H9 (cell line): Measurements from ENCODE around the gene FITM2. TPM values are rescaled to one million over a fixed set of nuclear protein-coding genes. Genes with fewer than 3 reads are reported as not detected.

ENCODE experiments used
- DNase-seq: peaks from one replicate; pipeline ENCODE4 v3.0.0-alpha.2; 2017
- H2AFZ ChIP-seq: one replicate; pipeline ENCODE4 v1.6.1; 2013; ENCODE audit warnings: mild to moderate bottlenecking, low read length, control low read depth, moderate library complexity
- H2AK5ac ChIP-seq: 2 replicates; pipeline ENCODE4 v1.6.1; 2013; ENCODE audit warnings: low read length, control low read depth, mixed read lengths; ENCODE audit not compliant: insufficient read length
- H2BK120ac ChIP-seq: one replicate; pipeline ENCODE4 v1.6.1; 2013; ENCODE audit warnings: low read depth, mild to moderate bottlenecking, low read length, control low read depth, inconsistent platforms; ENCODE audit not compliant: poor library complexity, severe bottlenecking
- H2BK12ac ChIP-seq: 2 replicates; pipeline ENCODE4 v1.6.1; 2013; ENCODE audit warnings: low read length, control low read depth, mixed read lengths, low read depth; ENCODE audit not compliant: insufficient read length
- H2BK15ac ChIP-seq: 2 replicates; pipeline ENCODE4 v1.6.1; 2013; ENCODE audit warnings: low read depth, low read length, control low read depth
- H2BK20ac ChIP-seq: one replicate; pipeline ENCODE4 v1.6.1; 2013; ENCODE audit warnings: low read depth, mild to moderate bottlenecking, low read length, control low read depth, inconsistent platforms; ENCODE audit not compliant: poor library complexity, severe bottlenecking
- H2BK5ac ChIP-seq: 2 replicates; pipeline ENCODE4 v1.6.1; 2013; ENCODE audit warnings: low read length, control low read depth, mixed read lengths; ENCODE audit not compliant: insufficient read length
- H3K14ac ChIP-seq: 2 replicates; pipeline ENCODE4 v1.6.1; 2013; ENCODE audit warnings: low read length, control low read depth; ENCODE audit not compliant: insufficient read depth
- H3K18ac ChIP-seq: 2 replicates; pipeline ENCODE4 v1.6.1; 2013; ENCODE audit warnings: low read depth, mild to moderate bottlenecking, mixed read lengths, low read length, control low read depth; ENCODE audit not compliant: insufficient read length
- H3K23ac ChIP-seq: 2 replicates; pipeline ENCODE4 v1.6.1; 2013; ENCODE audit warnings: low read length, control low read depth, mixed read lengths, low read depth; ENCODE audit not compliant: insufficient read length
- H3K23me2 ChIP-seq: 2 replicates; pipeline ENCODE4 v1.6.1; 2013; ENCODE audit warnings: low read depth, mild to moderate bottlenecking, mixed read lengths, low read length, control low read depth; ENCODE audit not compliant: insufficient read length, poor library complexity, severe bottlenecking
- H3K27ac ChIP-seq: 2 replicates; pipeline ENCODE4 v1.5.1; 2013; ENCODE audit warnings: low read length, control low read depth, mixed read lengths, low read depth; ENCODE audit not compliant: insufficient read length
- H3K27me3 ChIP-seq: 2 replicates; pipeline ENCODE4 v1.6.1; 2013; ENCODE audit warnings: low read length, control low read depth, inconsistent platforms; ENCODE audit not compliant: insufficient read depth
- H3K4ac ChIP-seq: 2 replicates; pipeline ENCODE4 v1.6.1; 2013; ENCODE audit warnings: low read depth, mild to moderate bottlenecking, control low read depth, inconsistent platforms, low read length, moderate library complexity
- H3K4me1 ChIP-seq: 2 replicates; pipeline ENCODE4 v1.6.1; 2013; ENCODE audit warnings: low read length, control low read depth, inconsistent platforms; ENCODE audit not compliant: insufficient read depth
- H3K4me2 ChIP-seq: 2 replicates; pipeline ENCODE4 v1.6.1; 2013; ENCODE audit warnings: low read length, control low read depth, mixed read lengths; ENCODE audit not compliant: insufficient read length, insufficient read depth
- H3K56ac ChIP-seq: 2 replicates; pipeline ENCODE4 v1.6.1; 2013; ENCODE audit warnings: low read depth, mild to moderate bottlenecking, mixed read lengths, low read length, control low read depth; ENCODE audit not compliant: insufficient read length
- H3K79me1 ChIP-seq: 2 replicates; pipeline ENCODE4 v1.6.1; 2013; ENCODE audit warnings: low read depth, mild to moderate bottlenecking, moderate library complexity, low read length, control low read depth, inconsistent platforms; ENCODE audit not compliant: insufficient read depth, poor library complexity, severe bottlenecking
- H3K79me2 ChIP-seq: 2 replicates; pipeline ENCODE4 v1.6.1; 2013; ENCODE audit warnings: low read length, control low read depth, inconsistent platforms; ENCODE audit not compliant: insufficient read depth
- H3K9ac ChIP-seq: 2 replicates; pipeline ENCODE4 v1.6.1; 2013; ENCODE audit warnings: low read length, control low read depth, mixed read lengths; ENCODE audit not compliant: insufficient read length; ENCODE audit errors: extremely low read depth
- H3K9me3 ChIP-seq: one replicate; pipeline ENCODE4 v1.6.1; 2013; ENCODE audit warnings: low read depth, low read length, inconsistent platforms; ENCODE audit not compliant: control insufficient read depth
- H3T11ph ChIP-seq: one replicate; pipeline ENCODE4 v1.6.1; 2013; ENCODE audit warnings: mild to moderate bottlenecking, low read length, control low read depth, inconsistent platforms
- H4K20me1 ChIP-seq: one replicate; pipeline ENCODE4 v1.6.1; 2013; ENCODE audit not compliant: control insufficient read depth, insufficient read length, insufficient read depth
- H4K5ac ChIP-seq: 2 replicates; pipeline ENCODE4 v1.6.1; 2013; ENCODE audit warnings: low read depth, mild to moderate bottlenecking, mixed read lengths, low read length, control low read depth; ENCODE audit not compliant: insufficient read length
- H4K8ac ChIP-seq: replicated peaks from 2 replicates; pipeline ENCODE4 v1.6.1; 2013; ENCODE audit warnings: low read length, control low read depth, mixed read lengths, low read depth; ENCODE audit not compliant: insufficient read length
- H4K91ac ChIP-seq: 2 replicates; pipeline ENCODE4 v1.6.1; 2013; ENCODE audit warnings: low read depth, mild to moderate bottlenecking, moderate library complexity, mixed read lengths, low read length, control low read depth; ENCODE audit not compliant: insufficient read length
- H3K27ac Mint-ChIP-seq, 3 experiments: 2 replicates in 2 of 3; 3 replicates in 1 of 3; pipeline ENCODE4 v1.8.0; 2020 to 2021; ENCODE audit warnings: mixed read lengths in 3 of 3, mild to moderate bottlenecking in 1 of 3, moderate library complexity in 1 of 3
- H3K27me3 Mint-ChIP-seq: 2 replicates; pipeline ENCODE4 v1.8.0; 2021; ENCODE audit warnings: low read depth, mild to moderate bottlenecking, moderate library complexity, mixed read lengths
- H3K36me3 Mint-ChIP-seq, 3 experiments: 2 replicates in 2 of 3; 3 replicates in 1 of 3; pipeline ENCODE4 v1.8.0; 2020 to 2021; ENCODE audit warnings: low read depth in 3 of 3, mixed read lengths in 3 of 3; ENCODE audit not compliant: insufficient read depth in 1 of 3
- H3K4me1 Mint-ChIP-seq, 2 experiments: 2 replicates each; pipeline ENCODE4 v1.8.0; 2020; ENCODE audit warnings: mixed read lengths in 2 of 2
- H3K4me3 Mint-ChIP-seq, 2 experiments: 2 replicates in 1 of 2; 3 replicates in 1 of 2; pipeline ENCODE4 v1.8.0; 2020 to 2021; ENCODE audit warnings: mild to moderate bottlenecking in 2 of 2, mixed read lengths in 2 of 2, moderate library complexity in 1 of 2
- H3K9me3 Mint-ChIP-seq, 2 experiments: 2 replicates in 1 of 2; 3 replicates in 1 of 2; pipeline ENCODE4 v1.8.0; 2020; ENCODE audit warnings: mild to moderate bottlenecking in 2 of 2, mixed read lengths in 2 of 2, moderate library complexity in 1 of 2
- WGBS: extraction: QIAGEN DNeasy Blood & Tissue Kit; methylation state at CpG from one replicate; pipeline ENCODE4 v1.1.7; 2013; ENCODE audit warnings: missing lambda C conversion rate, low lambda C conversion rate, mixed read lengths; ENCODE audit not compliant: insufficient read length; ENCODE audit errors: extremely low coverage; 5-methylcytosine and 5-hydroxymethylcytosine counted together
- total RNA-seq: library from RNA; stranded (reverse); gene quantifications from 2 replicates; pipeline ENCODE4 v1.2.1, GENCODE V29; 2021
- TF ChIP-seq, protein P1 (sequence below): fragments of 200-600 bp; sonication (generic); conservative IDR thresholded peaks from 3 replicates; pipeline ENCODE4 v1.8.0; 2021; ENCODE audit warnings: antibody characterized with exemption, mild to moderate bottlenecking

FITM2 gene
- total RNA-seq, 1 experiment from 2014 or later = 1.7 TPM

DNA sequence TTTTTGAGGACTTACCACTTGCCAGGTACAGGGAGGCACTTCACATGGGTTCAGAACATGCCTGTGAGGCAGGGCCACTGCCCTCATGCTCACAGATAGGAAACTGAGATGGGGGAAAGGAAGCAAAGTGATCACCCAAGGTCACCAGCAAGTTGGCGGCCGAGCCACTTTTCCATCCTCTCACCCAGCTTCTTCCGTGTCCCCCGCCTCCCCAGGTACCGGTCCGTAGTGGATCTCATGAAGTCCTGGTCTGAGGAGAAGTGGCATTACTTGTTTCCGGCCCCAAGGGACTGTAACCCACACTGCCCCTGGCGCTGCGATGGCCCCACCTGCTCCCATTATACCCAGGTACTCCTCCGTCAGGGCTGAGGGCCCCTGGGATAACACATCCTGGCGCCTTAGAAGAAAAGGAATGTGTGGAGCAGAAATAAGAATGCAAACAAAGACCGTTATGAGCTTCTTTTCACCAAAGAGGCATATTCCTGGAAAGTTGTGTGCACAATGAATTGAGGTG, 32.2 kb upstream of the FITM2 start:
- H3K23ac ChIP-seq = no peak overlapping the region
- H3K23me2 ChIP-seq = no peaks in the 10 kb centered on the region
- no peaks in the 10 kb centered on the region for H3K27me3 ChIP-seq
- Mint-ChIP-seq H3K4me3 (no peak overlapping the region), H3K4me1 (peaks cover 3 to 5% of the 10 kb centered on the region in 2 experiments; a peak in 3 of 4 replicates), H3K36me3 (no peaks in the 10 kb centered on the region), H3K27ac (no peak overlapping the region), H3K27me3 (peaks cover 4% of the 10 kb centered on the region; the same call in 1 of the 2 replicates), H3K9me3 (no peaks in the 10 kb centered on the region)
- H3K18ac ChIP-seq = no peak overlapping the region
- no peak overlapping the region for H3K4me2 ChIP-seq
- no peak overlapping the region for H2BK15ac ChIP-seq
- no peak overlapping the region for H2BK120ac ChIP-seq
- H2AFZ ChIP-seq = no peak overlapping the region
- no CpG with 5 or more reads among the region's 12 CpGs for WGBS
- no peak overlapping the region for H2BK20ac ChIP-seq
- no peak overlapping the region for H3T11ph ChIP-seq
- H2AK5ac ChIP-seq = no peak overlapping the region
- H3K56ac ChIP-seq = no peak overlapping the region
- H4K91ac ChIP-seq = no peak overlapping the region
- no peaks in the 10 kb centered on the region for H4K20me1 ChIP-seq
- H3K9me3 ChIP-seq = no peaks in the 10 kb centered on the region
- TF ChIP-seq, protein P1, sequence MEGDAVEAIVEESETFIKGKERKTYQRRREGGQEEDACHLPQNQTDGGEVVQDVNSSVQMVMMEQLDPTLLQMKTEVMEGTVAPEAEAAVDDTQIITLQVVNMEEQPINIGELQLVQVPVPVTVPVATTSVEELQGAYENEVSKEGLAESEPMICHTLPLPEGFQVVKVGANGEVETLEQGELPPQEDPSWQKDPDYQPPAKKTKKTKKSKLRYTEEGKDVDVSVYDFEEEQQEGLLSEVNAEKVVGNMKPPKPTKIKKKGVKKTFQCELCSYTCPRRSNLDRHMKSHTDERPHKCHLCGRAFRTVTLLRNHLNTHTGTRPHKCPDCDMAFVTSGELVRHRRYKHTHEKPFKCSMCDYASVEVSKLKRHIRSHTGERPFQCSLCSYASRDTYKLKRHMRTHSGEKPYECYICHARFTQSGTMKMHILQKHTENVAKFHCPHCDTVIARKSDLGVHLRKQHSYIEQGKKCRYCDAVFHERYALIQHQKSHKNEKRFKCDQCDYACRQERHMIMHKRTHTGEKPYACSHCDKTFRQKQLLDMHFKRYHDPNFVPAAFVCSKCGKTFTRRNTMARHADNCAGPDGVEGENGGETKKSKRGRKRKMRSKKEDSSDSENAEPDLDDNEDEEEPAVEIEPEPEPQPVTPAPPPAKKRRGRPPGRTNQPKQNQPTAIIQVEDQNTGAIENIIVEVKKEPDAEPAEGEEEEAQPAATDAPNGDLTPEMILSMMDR = no peak
- H2BK12ac ChIP-seq = no peak overlapping the region
- no peak overlapping the region for H3K4ac ChIP-seq
- H3K4me1 ChIP-seq = no peaks in the 10 kb centered on the region
- no peak overlapping the region for H3K9ac ChIP-seq
- no peaks in the 10 kb centered on the region for H3K79me2 ChIP-seq
- no peak overlapping the region for H3K14ac ChIP-seq
- H4K5ac ChIP-seq = no peak overlapping the region
- H2BK5ac ChIP-seq = no peak overlapping the region
- no peak for DNase-seq
- H4K8ac ChIP-seq = no peak overlapping the region
- no peak overlapping the region for H3K27ac ChIP-seq
- no peaks in the 10 kb centered on the region for H3K79me1 ChIP-seq
